GM23248 (cell line): Measurements from ENCODE around the gene ING1.

ENCODE experiments used
- EZH2 ChIP-seq: fragments of 200-600 bp; sonication (generic); IDR thresholded peaks from 2 replicates; pipeline ENCODE4 v1.6.1; 2018; ENCODE audit warnings: antibody characterized with exemption, mild to moderate bottlenecking; ENCODE audit not compliant: insufficient read depth, poor library complexity, severe bottlenecking
- EZH2phosphoT487 ChIP-seq: fragments of 200-600 bp; sonication (generic); IDR thresholded peaks from 2 replicates; pipeline ENCODE4 v1.6.1; 2018; ENCODE audit warnings: antibody characterized with exemption, moderate library complexity, mild to moderate bottlenecking, low read depth; ENCODE audit not compliant: insufficient read depth

- TF ChIP-seq EZH2 (no peak), EZH2phosphoT487 (no peak)
These were observed 17.6 kb downstream of the ING1 start for GRCh38 chr13:110731072-110731471.
